ENCODE results near the gene MEF2B. TPM values are rescaled to one million over a fixed set of nuclear protein-coding genes. Genes with fewer than 3 reads are reported as not detected.
"Not testable (repeated sequence)": the region's sequence is repeated elsewhere in the genome, so short reads cannot be mapped to it uniquely, and the experiment has no call there.

The MEF2B gene
- total RNA-seq, 4 donors from 2014 or later: 0.21 to 3.7 TPM; not detected in 2

- no peak for DNase-seq (ENCODE audit: low spot score in 2 of 2)
- no peak for TF ChIP-seq POLR2A (IDR thresholded peaks at IDR 0.05)
- TF ChIP-seq CTCF (IDR thresholded peaks at IDR 0.05): no peak
- TF ChIP-seq EP300 (IDR thresholded peaks at IDR 0.05): no peak
- peak overlapping the region in 3 of 4 donors; percentile 43 to 85 (median 83) for H3K27ac ChIP-seq
Measured at GRCh38 chr19:19137556-19138108, 32.4 kb downstream of the MEF2B start.

DNA sequence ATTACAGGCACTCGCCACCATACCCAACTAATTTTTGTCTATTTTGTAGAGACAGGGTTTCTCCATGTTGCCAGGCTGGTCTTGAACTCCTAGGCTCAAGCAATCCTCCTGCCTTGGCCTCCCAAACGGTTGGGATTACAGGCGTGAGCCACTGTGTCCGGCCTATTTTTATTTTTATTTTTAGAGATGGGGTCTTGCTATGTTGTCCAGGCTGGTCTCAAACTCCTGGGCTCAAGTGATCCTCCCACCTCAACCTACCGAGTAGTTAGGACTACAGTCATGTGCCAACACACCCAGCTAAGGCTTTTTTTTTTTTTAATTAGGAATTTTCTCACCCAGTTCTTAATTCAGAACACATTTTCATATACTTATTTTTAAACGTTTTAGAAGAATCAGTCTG, 34.4 kb downstream of the MEF2B start:
- not testable (repeated sequence) for DNase-seq (ENCODE audit: low spot score in 2 of 2); H3K27ac ChIP-seq; H3K4me3 ChIP-seq; H3K27me3 ChIP-seq
- H3K36me3 ChIP-seq: peaks cover 0 to 26% (median 0%) of the 10 kb centered on the region in 3 donors
- peaks cover 0 to 14% (median 2%) of the 10 kb centered on the region in 4 donors for H3K9me3 ChIP-seq
- WGBS, 2 donors: 86 to 87% methylated on average over 6 of the region's 6 CpGs
- peaks cover 0 to 19% (median 8%) of the 10 kb centered on the region in 4 donors for H3K4me1 ChIP-seq

More at GRCh38 chr19:19137556-19138108, 32.4 kb downstream of the MEF2B start:
- WGBS, 2 donors: 10 to 24% methylated on average over 22 to 25 of the region's 25 CpGs
- Histone ChIP-seq H3K36me3 (peaks cover 0 to 9% (median 0%) of the 10 kb centered on the region in 3 donors), H3K9me3 (peaks cover 0 to 3% (median 0%) of the 10 kb centered on the region in 4 donors), H3K4me3 (peak overlapping the region; percentile 63 to 85 (median 82)), H3K27me3 (no peaks in the 10 kb centered on the region), H3K4me1 (peaks cover 0 to 19% (median 8%) of the 10 kb centered on the region in 4 donors)

GRCh38 chr19:19134687-19135158, 35.3 kb downstream of the MEF2B start:
- Histone ChIP-seq H3K4me3 (no peak overlapping the region), H3K27me3 (no peaks in the 10 kb centered on the region), H3K9me3 (peaks cover 0 to 14% (median 2%) of the 10 kb centered on the region in 4 donors), H3K27ac (no peak overlapping the region), H3K4me1 (peaks cover 0 to 19% (median 8%) of the 10 kb centered on the region in 4 donors), H3K36me3 (peaks cover 0 to 36% (median 0%) of the 10 kb centered on the region in 3 donors)
- no peak for TF ChIP-seq CTCF (IDR thresholded peaks at IDR 0.05)
- no peak for TF ChIP-seq POLR2A (IDR thresholded peaks at IDR 0.05)
- no peak for TF ChIP-seq EP300 (IDR thresholded peaks at IDR 0.05)
- no peak for DNase-seq (ENCODE audit: low spot score in 2 of 2)
- 31 to 36% methylated on average over 21 of the region's 21 CpGs for WGBS, 2 donors

DNA sequence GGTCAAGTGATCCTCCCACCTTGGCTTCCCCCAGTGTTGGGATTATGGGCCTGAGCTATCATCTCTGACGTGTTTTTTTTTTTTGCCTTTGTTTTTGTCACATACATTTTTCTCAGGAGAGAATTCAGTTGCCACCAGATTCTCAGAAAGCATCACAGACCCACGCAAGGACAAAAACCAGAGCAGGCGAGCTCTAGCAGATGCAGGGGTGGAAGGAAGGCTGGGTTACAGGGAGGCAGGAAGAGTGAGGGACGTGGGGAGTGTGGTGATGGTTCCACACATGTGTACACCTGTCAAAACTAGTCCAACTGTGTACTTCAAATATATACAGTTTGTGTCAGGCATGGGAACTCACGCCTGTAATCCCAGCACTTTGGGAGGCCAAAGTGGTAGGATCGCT, 36.1 kb downstream of the MEF2B start:
- TF ChIP-seq CTCF (IDR thresholded peaks at IDR 0.05) (no peak), EP300 (IDR thresholded peaks at IDR 0.05) (no peak), POLR2A (IDR thresholded peaks at IDR 0.05) (no peak)
- H3K27me3 ChIP-seq: no peaks in the 10 kb centered on the region
- peaks cover 0 to 14% (median 2%) of the 10 kb centered on the region in 4 donors for H3K9me3 ChIP-seq
- WGBS, 2 donors: 88 to 90% methylated on average over 6 of the region's 6 CpGs
- no peak overlapping the region for H3K4me3 ChIP-seq
- DNase-seq (ENCODE audit: low spot score in 2 of 2): no peak
- H3K36me3 ChIP-seq: peaks cover 0 to 44% (median 0%) of the 10 kb centered on the region in 3 donors
- H3K4me1 ChIP-seq: peaks cover 0 to 19% (median 8%) of the 10 kb centered on the region in 4 donors
- H3K27ac ChIP-seq: no peak overlapping the region

- Histone ChIP-seq H3K27ac (no peak overlapping the region), H3K4me3 (no peak overlapping the region), H3K9me3 (peaks cover 0 to 14% (median 2%) of the 10 kb centered on the region in 4 donors), H3K4me1 (peaks cover 0 to 18% (median 8%) of the 10 kb centered on the region in 4 donors), H3K36me3 (peaks cover 0 to 52% (median 0%) of the 10 kb centered on the region in 3 donors), H3K27me3 (no peaks in the 10 kb centered on the region)
- 92 to 96% methylated on average over 9 of the region's 12 CpGs for WGBS, 2 donors
- no peak for DNase-seq (ENCODE audit: low spot score in 2 of 2)
- TF ChIP-seq CTCF (IDR thresholded peaks at IDR 0.05) (no peak), POLR2A (IDR thresholded peaks at IDR 0.05) (no peak), EP300 (IDR thresholded peaks at IDR 0.05) (no peak)
Measured at GRCh38 chr19:19132912-19133311, 37.2 kb downstream of the MEF2B start.
